Inferior parietal cortex (tissue), 1 donor: Measurements from ENCODE around the gene SLC24A3.

ENCODE experiments used
- DNase-seq: peaks from one replicate; pipeline ENCODE4 v3.0.0-alpha.2; 2016; ENCODE audit errors: extremely low spot score

The SLC24A3 gene

GRCh38 chr20:19498756-19499155, 286.3 kb downstream of the SLC24A3 start:
- DNase-seq, result no peak

- no peak for DNase-seq
These were observed 289.2 kb downstream of the SLC24A3 start for GRCh38 chr20:19501476-19502115.

GRCh38 chr20:19502169-19502568, 289.7 kb downstream of the SLC24A3 start:
- DNase-seq, result no peak

GRCh38 chr20:19504251-19504650, 291.8 kb downstream of the SLC24A3 start:
- DNase-seq, result no peak

GRCh38 chr20:19506021-19506420, 293.6 kb downstream of the SLC24A3 start:
- no peak for DNase-seq

- no peak for DNase-seq
These were observed 296.0 kb downstream of the SLC24A3 start for GRCh38 chr20:19508449-19508848.

GRCh38 chr20:19510611-19511010, 298.2 kb downstream of the SLC24A3 start:
- DNase-seq, result no peak

- no peak for DNase-seq
These were observed 299.5 kb downstream of the SLC24A3 start for GRCh38 chr20:19511931-19512330.

- DNase-seq, result no peak
These were observed 300.6 kb downstream of the SLC24A3 start for GRCh38 chr20:19512886-19513677.

- no peak for DNase-seq
These were observed 302.6 kb downstream of the SLC24A3 start for GRCh38 chr20:19515074-19515473.

GRCh38 chr20:19519466-19519865, 307.0 kb downstream of the SLC24A3 start:
- DNase-seq, result no peak

GRCh38 chr20:19520261-19520660, 307.8 kb downstream of the SLC24A3 start:
- DNase-seq, result no peak

- no peak for DNase-seq
These were observed 309.8 kb downstream of the SLC24A3 start for GRCh38 chr20:19522071-19522801.

- no peak for DNase-seq
These were observed 310.6 kb downstream of the SLC24A3 start for GRCh38 chr20:19522836-19523590.

- no peak for DNase-seq
These were observed 312.2 kb downstream of the SLC24A3 start for GRCh38 chr20:19524691-19525090.

GRCh38 chr20:19527509-19527908, 315.1 kb downstream of the SLC24A3 start:
- no peak for DNase-seq

GRCh38 chr20:19528286-19529030, 316.0 kb downstream of the SLC24A3 start:
- DNase-seq, result no peak

GRCh38 chr20:19530006-19530405, 317.6 kb downstream of the SLC24A3 start:
- DNase-seq, result no peak

GRCh38 chr20:19531446-19531845, 319.0 kb downstream of the SLC24A3 start:
- no peak for DNase-seq

GRCh38 chr20:19538556-19538955, 326.1 kb downstream of the SLC24A3 start:
- DNase-seq, result no peak

- DNase-seq, result no peak
These were observed 326.7 kb downstream of the SLC24A3 start for GRCh38 chr20:19539191-19539590.
